Endothelial cell of umbilical vein (primary cell): ENCODE data around the gene VEPH1. TPM values are rescaled to one million over a fixed set of nuclear protein-coding genes. Genes with fewer than 3 reads are reported as not detected.

Source experiments
- BruUV-seq: library from RNA; stranded (reverse); fragments of 400-500 nt; replicated peaks from 2 replicates; lab custom pipeline; 2021; lab: Mats Ljungman, UMichigan
- CTCF ChIA-PET: fragments of 300-600, 350-600 bp; sonication (Branson Sonifier 250); formaldehyde crosslinking; loops from one replicate; lab custom pipeline; 2021; ENCODE audit warnings: antibody characterized with exemption, inconsistent platforms; lab: Charles Lee
- POLR2A ChIA-PET: fragments of 300-600, 350-600 bp; sonication (Branson Sonifier 250); formaldehyde crosslinking; loops from one replicate; lab custom pipeline; 2021; ENCODE audit warnings: antibody characterized with exemption, inconsistent platforms; lab: Charles Lee
- DNase-seq: peaks from one replicate; pipeline ENCODE4 v3.0.0-alpha.2; 2011; ENCODE audit warnings: low read depth, low spot score
- FAIRE-seq: peaks from 2 replicates; lab custom pipeline; 2011; peaks lifted over from hg19 to GRCh38; lab: Jason Lieb, UNC
- H2AFZ ChIP-seq: 2 replicates; pipeline ENCODE4 v1.6.0; 2012; ENCODE audit warnings: low read depth, low read length, control low read depth, inconsistent platforms
- H3K27ac ChIP-seq: 2 replicates; pipeline ENCODE4 v1.5.1; 2011; ENCODE audit warnings: low read depth, mild to moderate bottlenecking, control low read depth, low read length, moderate library complexity; ENCODE audit not compliant: insufficient read depth
- H3K27me3 ChIP-seq, 2 experiments: 2 replicates each; pipeline versions ENCODE4 v1.6.0 to v1.6.1; 2011; ENCODE audit warnings: low read length in 2 of 2, mixed read lengths in 1 of 2; ENCODE audit not compliant: control insufficient read depth in 2 of 2, insufficient read depth in 2 of 2
- H3K36me3 ChIP-seq, 2 experiments: 2 replicates in 1 of 2; 3 replicates in 1 of 2; pipeline ENCODE4 v1.5.1; 2011; ENCODE audit warnings: low read length in 2 of 2, mild to moderate bottlenecking in 1 of 2, moderate library complexity in 1 of 2; ENCODE audit not compliant: control insufficient read depth in 2 of 2, insufficient read depth in 2 of 2; ENCODE audit errors: extremely low read depth in 1 of 2
- H3K4me1 ChIP-seq: 3 replicates; pipeline ENCODE4 v1.5.1; 2011; ENCODE audit warnings: mild to moderate bottlenecking, low read length; ENCODE audit not compliant: control insufficient read depth, insufficient read depth; ENCODE audit errors: extremely low read depth
- H3K4me2 ChIP-seq: 2 replicates; pipeline ENCODE4 v1.6.1; 2011; ENCODE audit warnings: low read length, control low read depth, mixed read lengths; ENCODE audit not compliant: insufficient read depth
- H3K4me3 ChIP-seq, 3 experiments: fragments of 200-600 bp in 1 of 3; sonication (generic), shearing (Covaris generic) in 1 of 3; replicated peaks in 1 of 3; 2 replicates each; pipeline ENCODE4 v1.5.1; 2011 to 2016; ENCODE audit warnings: control low read depth in 3 of 3, low read length in 3 of 3, mild to moderate bottlenecking in 2 of 3, inconsistent platforms in 1 of 3, low read depth in 1 of 3, moderate library complexity in 1 of 3; ENCODE audit not compliant: insufficient read depth in 1 of 3
- H3K79me2 ChIP-seq: 2 replicates; pipeline ENCODE4 v1.6.0; 2012; ENCODE audit warnings: low read length, inconsistent platforms; ENCODE audit not compliant: control insufficient read depth, insufficient read depth
- H3K9ac ChIP-seq: replicated peaks from 2 replicates; pipeline ENCODE3; 2011; ENCODE audit warnings: low read length, control low read depth; ENCODE audit not compliant: insufficient read depth; ENCODE audit errors: extremely low read depth
- H3K9me1 ChIP-seq: replicated peaks from 3 replicates; pipeline ENCODE4 v1.6.0; 2011; ENCODE audit warnings: mild to moderate bottlenecking, low read length; ENCODE audit not compliant: control insufficient read depth, insufficient read depth; ENCODE audit errors: extremely low read depth
- H3K9me3 ChIP-seq: replicated peaks from 2 replicates; pipeline ENCODE4 v1.5.1; 2012; ENCODE audit warnings: low read length, inconsistent platforms; ENCODE audit not compliant: control insufficient read depth, insufficient read depth
- H4K20me1 ChIP-seq: replicated peaks from 2 replicates; pipeline ENCODE3; 2011; ENCODE audit warnings: mild to moderate bottlenecking, low read length; ENCODE audit not compliant: control insufficient read depth, insufficient read depth; ENCODE audit errors: extremely low read depth
- EZH2 ChIP-seq: IDR thresholded peaks from 2 replicates; pipeline ENCODE4 v1.6.1; 2012; ENCODE audit warnings: borderline replicate concordance, low read depth, mild to moderate bottlenecking, moderate library complexity, low read length, inconsistent platforms; ENCODE audit not compliant: severe bottlenecking
- FOS ChIP-seq: IDR thresholded peaks from 2 replicates; pipeline ENCODE4 v1.6.1; 2011; ENCODE audit warnings: mild to moderate bottlenecking, low read length, moderate library complexity, borderline replicate concordance; ENCODE audit not compliant: insufficient read depth
- GATA2 ChIP-seq: IDR thresholded peaks from 2 replicates; pipeline ENCODE4 v1.7.0; 2011; ENCODE audit warnings: low read depth, mild to moderate bottlenecking, moderate library complexity, mixed read lengths, low read length; ENCODE audit not compliant: insufficient read length, insufficient read depth
- JUN ChIP-seq: IDR thresholded peaks from 2 replicates; pipeline ENCODE4 v1.6.1; 2011; ENCODE audit warnings: borderline replicate concordance, low read depth; ENCODE audit not compliant: insufficient read length, insufficient read depth
- MYC ChIP-seq: IDR thresholded peaks from one replicate; pipeline ENCODE4 v1.6.1; 2011; ENCODE audit warnings: mild to moderate bottlenecking, low read depth, low read length
- POLR2A ChIP-seq: IDR thresholded peaks from 2 replicates; pipeline ENCODE4 v1.6.1; 2012; ENCODE audit warnings: low read depth, mild to moderate bottlenecking, control low read depth, low read length
- POLR2AphosphoS5 ChIP-seq: IDR thresholded peaks from 2 replicates; pipeline ENCODE4 v1.6.1; 2012; ENCODE audit warnings: low read depth, mild to moderate bottlenecking, control low read depth, low read length, moderate library complexity; ENCODE audit not compliant: insufficient read depth
- dilution Hi-C: fragments of 300-500 bp; cut with MboI; formaldehyde crosslinking; loops from one replicate; pipeline ENCODE4 v1.15.0; 2019; ENCODE audit warnings: low sequenced_read_pairs; ENCODE audit not compliant: extremely low pct_ligation_motif_present
- intact Hi-C: fragments of 100-400 bp; cut with micrococcal nuclease; formaldehyde crosslinking; loops from one replicate; pipeline ENCODE4 v1.10.0; 2022
- polyA plus RNA-seq, 4 experiments: library from polyadenylated mRNA; depleted of rRNA in 3 of 4; stranded (reverse) in 3 of 4; unstranded in 1 of 4; fragments of >200 nt; gene quantifications; 2 replicates each; pipeline versions ENCODE4 v1.2.1 to v1.2.3, GENCODE V29; 2011 to 2012; ENCODE audit warnings: missing spikeins in 1 of 4
- total RNA-seq: library from RNA; stranded (reverse); gene quantifications from 2 replicates; pipeline ENCODE4 v1.2.3, GENCODE V29; 2021
- TF ChIP-seq, protein P1 (sequence below): IDR thresholded peaks from 2 replicates; pipeline ENCODE4 v1.6.1; 2011; ENCODE audit not compliant: insufficient read depth, insufficient read length
- TF ChIP-seq, protein P2 (sequence below), 2 donors: IDR thresholded peaks; 1 replicate in 1 of 2; 2 replicates in 1 of 2; pipeline ENCODE4 v1.5.1; 2011; ENCODE audit warnings: low read length in 2 of 2, mild to moderate bottlenecking in 2 of 2, moderate library complexity in 2 of 2, control low read depth in 1 of 2, inconsistent platforms in 1 of 2, low read depth in 1 of 2; ENCODE audit not compliant: insufficient read depth in 1 of 2; ENCODE audit errors: extremely low read depth in 1 of 2

Gene VEPH1
- total and polyA plus RNA-seq, 2 donors (not counting 3 experiments of a cell fraction or from before 2014, with no cell fraction given) = 42.9 to 136 TPM

DNA sequence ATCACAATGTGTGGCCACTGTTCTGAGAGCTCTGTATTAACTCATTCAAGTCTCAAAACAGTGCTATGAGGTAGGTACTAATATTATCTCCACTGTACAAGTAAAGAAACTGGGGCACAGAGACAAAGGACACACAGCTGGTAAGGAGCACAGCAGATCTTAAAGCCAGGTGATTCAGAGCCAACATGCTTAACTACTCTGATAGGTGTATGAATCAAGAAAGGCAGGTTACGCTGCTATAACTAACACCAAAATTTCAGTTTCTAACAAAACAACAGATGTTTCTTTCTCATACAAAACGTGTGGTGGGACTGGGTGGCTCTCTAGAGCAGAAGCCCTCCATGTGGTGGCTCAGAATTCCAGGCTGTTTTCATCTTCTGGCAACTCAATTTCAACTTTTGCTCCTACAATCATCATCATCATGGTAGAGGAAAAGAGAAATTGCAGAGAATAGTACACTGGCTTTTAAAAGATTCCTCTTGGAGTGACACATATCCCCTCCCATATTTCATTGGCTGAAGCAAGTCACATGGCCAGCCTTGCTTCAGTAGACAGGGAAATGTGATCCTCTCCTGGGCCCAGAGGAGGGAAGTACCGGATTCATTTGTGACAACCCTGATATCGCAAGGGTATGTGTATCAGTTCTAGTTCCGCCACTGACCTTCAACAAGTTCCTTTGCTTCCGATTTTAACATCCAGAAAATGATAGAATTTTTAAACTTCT is 192.7 kb downstream of the VEPH1 start:
- Histone ChIP-seq H3K4me1 (no peaks in the 10 kb centered on the region), H3K4me3 (no peak overlapping the region), H3K9ac (no peak overlapping the region), H3K9me1 (no peaks in the 10 kb centered on the region), H3K4me2 (no peak overlapping the region), H3K9me3 (no peaks in the 10 kb centered on the region), H4K20me1 (no peaks in the 10 kb centered on the region), H3K36me3 (peaks cover 0 to 4% of the 10 kb centered on the region in 2 experiments), H3K79me2 (no peaks in the 10 kb centered on the region), H2AFZ (no peak overlapping the region), H3K27me3 (no peaks in the 10 kb centered on the region), H3K27ac (no peak overlapping the region)
- no peak for TF ChIP-seq POLR2AphosphoS5
- no peak for TF ChIP-seq MYC
- no peak for TF ChIP-seq FOS
- TF ChIP-seq JUN = no peak
- TF ChIP-seq GATA2 = no peak
- TF ChIP-seq, protein P1, sequence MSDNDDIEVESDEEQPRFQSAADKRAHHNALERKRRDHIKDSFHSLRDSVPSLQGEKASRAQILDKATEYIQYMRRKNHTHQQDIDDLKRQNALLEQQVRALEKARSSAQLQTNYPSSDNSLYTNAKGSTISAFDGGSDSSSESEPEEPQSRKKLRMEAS = no peak
- TF ChIP-seq EZH2 = no peak
- FAIRE-seq (no peak), DNase-seq (no peak)
- ChIA-PET CTCF (no interaction called here), POLR2A (no interaction called here)
- BruUV-seq = no TSS peak
- dilution Hi-C loops (no loop called here), intact Hi-C loops (no loop called here)

DNA sequence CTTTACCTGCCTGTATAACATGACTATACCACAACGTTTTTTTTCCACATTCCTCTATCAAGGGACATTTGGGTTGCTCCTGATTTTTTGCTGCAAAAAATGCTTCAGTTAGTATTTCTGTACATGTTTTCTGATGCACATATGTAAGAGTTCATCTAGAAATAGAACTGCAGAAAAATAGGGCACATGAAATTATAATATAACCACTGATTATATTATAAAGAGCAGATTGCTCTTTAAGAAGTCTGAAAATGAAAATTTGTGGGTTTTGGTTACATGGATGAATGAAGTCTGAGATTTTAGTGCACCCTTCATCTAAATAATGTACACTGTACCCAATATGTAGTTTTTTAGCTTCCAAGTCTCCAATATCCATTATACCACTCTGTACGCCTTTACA is 196.7 kb downstream of the VEPH1 start:
- Histone ChIP-seq H3K4me3 (no peak overlapping the region), H3K4me2 (no peak overlapping the region), H4K20me1 (no peaks in the 10 kb centered on the region), H3K27me3 (no peaks in the 10 kb centered on the region), H3K9me1 (no peaks in the 10 kb centered on the region), H3K27ac (no peak overlapping the region), H3K36me3 (no peaks in the 10 kb centered on the region), H3K9ac (no peak overlapping the region), H3K4me1 (no peaks in the 10 kb centered on the region), H2AFZ (no peak overlapping the region), H3K9me3 (no peaks in the 10 kb centered on the region), H3K79me2 (no peaks in the 10 kb centered on the region)
- POLR2A ChIA-PET = no interaction called here
- TF ChIP-seq, protein P2, sequence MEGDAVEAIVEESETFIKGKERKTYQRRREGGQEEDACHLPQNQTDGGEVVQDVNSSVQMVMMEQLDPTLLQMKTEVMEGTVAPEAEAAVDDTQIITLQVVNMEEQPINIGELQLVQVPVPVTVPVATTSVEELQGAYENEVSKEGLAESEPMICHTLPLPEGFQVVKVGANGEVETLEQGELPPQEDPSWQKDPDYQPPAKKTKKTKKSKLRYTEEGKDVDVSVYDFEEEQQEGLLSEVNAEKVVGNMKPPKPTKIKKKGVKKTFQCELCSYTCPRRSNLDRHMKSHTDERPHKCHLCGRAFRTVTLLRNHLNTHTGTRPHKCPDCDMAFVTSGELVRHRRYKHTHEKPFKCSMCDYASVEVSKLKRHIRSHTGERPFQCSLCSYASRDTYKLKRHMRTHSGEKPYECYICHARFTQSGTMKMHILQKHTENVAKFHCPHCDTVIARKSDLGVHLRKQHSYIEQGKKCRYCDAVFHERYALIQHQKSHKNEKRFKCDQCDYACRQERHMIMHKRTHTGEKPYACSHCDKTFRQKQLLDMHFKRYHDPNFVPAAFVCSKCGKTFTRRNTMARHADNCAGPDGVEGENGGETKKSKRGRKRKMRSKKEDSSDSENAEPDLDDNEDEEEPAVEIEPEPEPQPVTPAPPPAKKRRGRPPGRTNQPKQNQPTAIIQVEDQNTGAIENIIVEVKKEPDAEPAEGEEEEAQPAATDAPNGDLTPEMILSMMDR (IDR thresholded peaks at IDR 0.05; ENCODE audit: extremely low read depth in 1 of 2, insufficient read depth in 1 of 2, low read depth in 1 of 2, low read length in 2 of 2) = no peak
- TF ChIP-seq GATA2 = no peak
- no peak for TF ChIP-seq MYC
- no peak for TF ChIP-seq EZH2
- TF ChIP-seq POLR2AphosphoS5 = no peak
- TF ChIP-seq, protein P1 = no peak
- no peak for TF ChIP-seq JUN
- TF ChIP-seq FOS = no peak
- no peak for TF ChIP-seq POLR2A
- intact Hi-C loops (no loop called here), dilution Hi-C loops (no loop called here)
- FAIRE-seq (no peak), DNase-seq (no peak)
- CTCF ChIA-PET = interaction anchor here (1.1 to 1.2 kb wide), 2 partner anchors 13 to 15 kb away, joined by 3 to 4 read pairs; no protein-coding TSS in a partner anchor
- BruUV-seq = no TSS peak
